ENCODE data around the gene ASB16. TPM values are rescaled to one million over a fixed set of nuclear protein-coding genes. Genes with fewer than 3 reads are reported as not detected.

The ASB16 gene
- total and polyA plus RNA-seq, 3 experiments from 2014 or later = 0.10 to 0.11 TPM; not detected in 1

GRCh38 chr17:44219616-44220212 lies 49.2 kb downstream of the ASB16 start, which contains the start of gene UBTF:
Gene UBTF, minus strand, starts transcription at chr17:44219675. Its CDS starts 1,446 bp downstream, at chr17:44218229.
- Mint-ChIP-seq H3K36me3 (peaks cover 10 to 37% (median 13%) of the 10 kb centered on the region in 3 donors), H3K4me1 (peaks cover 40 to 49% (median 41%) of the 10 kb centered on the region in 3 donors), H3K27me3 (no peaks in the 10 kb centered on the region), H3K27ac (peak within 1 kb of the TSS; percentile 87 to 99 (median 91)), H3K4me3 (peak within 1 kb of the TSS; percentile 89 to 100 (median 93)), H3K9me3 (no peaks in the 10 kb centered on the region)
- no peaks in the 10 kb centered on the region for H3K27me3 ChIP-seq (ENCODE audit: insufficient read depth, low read length, poor library complexity, severe bottlenecking)
- H3K4me3 ChIP-seq (ENCODE audit: low read length) = peak within 1 kb of the TSS; percentile 78
- peaks cover 43% of the 10 kb centered on the region for H3K4me1 ChIP-seq (ENCODE audit: insufficient read depth, low read length)
- peak within 1 kb of the TSS; percentile 85 for H3K27ac ChIP-seq (ENCODE audit: low read depth, low read length)
- CTCF ChIA-PET = interaction anchor here (0.8 to 5.7 kb wide), 12 partner anchors 10 to 126 kb away, joined by 3 to 50 read pairs (median 6); partner anchors contain the start of genes GRN, HDAC5 and SLC25A39
- peaks cover 14% of the 10 kb centered on the region for H3K36me3 ChIP-seq (ENCODE audit: insufficient read depth, low read length)
- peak; percentile 62 to 85 (median 80) for DNase-seq
- H3K9me3 ChIP-seq (ENCODE audit: low read length) = no peaks in the 10 kb centered on the region
- POLR2A ChIA-PET = interaction anchor here (0.6 to 6.2 kb wide), 16 partner anchors 9 to 131 kb away, joined by 3 to 58 read pairs (median 4); partner anchors contain the start of genes ATXN7L3, HDAC5, SLC25A39 and TMUB2

- ChIA-PET CTCF (interaction anchor here (0.8 to 5.7 kb wide), 17 partner anchors 10 to 125 kb away, joined by 3 to 50 read pairs (median 5); partner anchors contain the start of genes GRN, HDAC5 and SLC25A39), POLR2A (interaction anchor here (0.6 to 6.2 kb wide), 18 partner anchors 8 to 130 kb away, joined by 3 to 58 read pairs (median 6); partner anchors contain the start of genes ATXN7L3, GRN, HDAC5 and RUNDC3A)
- Histone ChIP-seq H3K4me3 (ENCODE audit: low read length) (peak overlapping the region; percentile 89), H3K36me3 (ENCODE audit: insufficient read depth, low read length) (peaks cover 7% of the 10 kb centered on the region), H3K27me3 (ENCODE audit: insufficient read depth, low read length, poor library complexity, severe bottlenecking) (no peaks in the 10 kb centered on the region), H3K9me3 (ENCODE audit: low read length) (no peaks in the 10 kb centered on the region), H3K27ac (ENCODE audit: low read depth, low read length) (peak overlapping the region; percentile 85), H3K4me1 (ENCODE audit: insufficient read depth, low read length) (peaks cover 36% of the 10 kb centered on the region)
- Mint-ChIP-seq H3K27ac (peak overlapping the region; percentile 87 to 99 (median 91)), H3K36me3 (peaks cover 6 to 30% (median 8%) of the 10 kb centered on the region in 3 donors), H3K4me3 (peak overlapping the region; percentile 89 to 100 (median 96)), H3K9me3 (no peaks in the 10 kb centered on the region), H3K27me3 (no peaks in the 10 kb centered on the region), H3K4me1 (peaks cover 32 to 41% (median 34%) of the 10 kb centered on the region in 3 donors)
- DNase-seq = peak; percentile 45 to 79 (median 63)
These were observed 49.9 kb downstream of the ASB16 start for GRCh38 chr17:44220213-44221083.

DNA sequence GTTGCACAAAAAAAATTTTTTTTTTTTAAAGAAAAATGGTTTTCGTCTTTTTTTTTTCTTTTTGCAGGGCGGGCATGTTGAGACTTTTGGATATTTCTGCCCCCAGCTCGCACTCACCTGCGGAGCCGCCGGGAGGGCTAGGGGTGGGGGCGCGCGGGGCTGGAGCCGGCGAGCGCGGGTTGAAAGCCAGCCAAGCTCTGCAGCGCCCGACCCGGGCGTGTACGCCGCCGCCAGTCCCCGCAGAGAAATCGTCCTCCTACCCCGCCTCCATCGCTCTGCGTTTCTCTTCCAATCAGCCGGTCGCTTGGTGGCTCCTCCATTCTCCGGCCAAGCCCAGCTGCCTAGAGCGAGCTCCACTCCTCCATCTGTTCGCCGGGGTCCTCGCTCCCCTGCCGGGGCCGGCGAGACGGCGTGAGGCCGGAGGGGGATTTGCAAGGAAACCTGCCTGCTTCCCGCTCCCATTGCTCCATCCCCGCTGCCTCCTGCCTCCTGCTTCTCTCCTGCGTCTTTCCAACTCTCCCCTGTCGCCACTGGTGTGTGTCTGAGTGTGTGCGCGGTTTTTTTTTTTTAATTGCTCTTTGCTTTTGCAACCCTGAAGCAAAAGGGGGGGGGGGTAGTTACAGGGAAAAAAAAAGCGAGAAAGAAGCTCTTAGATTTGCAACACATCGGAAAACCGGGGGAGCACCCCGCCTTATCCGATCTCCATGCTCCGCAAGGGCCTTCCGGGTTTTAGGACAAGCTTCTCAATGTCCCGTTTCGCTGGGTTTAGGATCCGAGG lies 50.8 kb downstream of the ASB16 start:
- H3K27me3 Mint-ChIP-seq = no peaks in the 10 kb centered on the region
- peak overlapping the region; percentile 89 for H3K4me3 ChIP-seq (ENCODE audit: low read length)
- peak overlapping the region; percentile 59 for H3K27ac ChIP-seq (ENCODE audit: low read depth, low read length)
- H3K4me3 Mint-ChIP-seq = peak overlapping the region; percentile 89 to 100 (median 96)
- ChIA-PET CTCF (interaction anchor here (0.6 to 5.7 kb wide), 17 partner anchors 11 to 156 kb away, joined by 3 to 50 read pairs (median 3); partner anchors contain the start of genes GRN and TMUB2), POLR2A (interaction anchor here (0.6 to 6.2 kb wide), 15 partner anchors 11 to 132 kb away, joined by 3 to 58 read pairs (median 6); partner anchors contain the start of genes ATXN7L3, GRN, HDAC5 and RUNDC3A)
- H3K9me3 ChIP-seq (ENCODE audit: low read length) = no peaks in the 10 kb centered on the region
- peaks cover 28% of the 10 kb centered on the region for H3K4me1 ChIP-seq (ENCODE audit: insufficient read depth, low read length)
- no peaks in the 10 kb centered on the region for H3K27me3 ChIP-seq (ENCODE audit: insufficient read depth, low read length, poor library complexity, severe bottlenecking)
- peaks cover 2 to 21% (median 4%) of the 10 kb centered on the region in 3 donors for H3K36me3 Mint-ChIP-seq
- peak; percentile 48 to 74 (median 68) for DNase-seq
- peak overlapping the region; percentile 80 to 99 (median 96) for H3K27ac Mint-ChIP-seq
- peaks cover 24 to 33% (median 26%) of the 10 kb centered on the region in 3 donors for H3K4me1 Mint-ChIP-seq
- H3K9me3 Mint-ChIP-seq = no peaks in the 10 kb centered on the region
- H3K36me3 ChIP-seq (ENCODE audit: insufficient read depth, low read length) = no peaks in the 10 kb centered on the region

DNA sequence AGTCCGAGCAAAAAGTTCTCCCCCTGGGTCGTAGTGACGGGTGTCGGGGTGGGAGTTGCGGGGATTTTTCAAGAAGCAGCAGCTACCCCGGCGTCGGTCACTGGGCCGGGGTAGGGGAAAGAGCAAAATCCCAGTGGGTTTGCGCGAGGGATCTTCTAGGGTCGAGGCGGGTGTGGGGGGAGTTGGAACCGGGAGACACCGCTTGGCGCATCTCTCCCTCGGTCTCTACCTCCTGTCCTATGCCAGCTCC lies 51.3 kb downstream of the ASB16 start:
- peak overlapping the region; percentile 59 for H3K27ac ChIP-seq (ENCODE audit: low read depth, low read length)
- Mint-ChIP-seq H3K4me3 (peak overlapping the region; percentile 89 to 100 (median 96)), H3K4me1 (peaks cover 19 to 28% (median 21%) of the 10 kb centered on the region in 3 donors), H3K27me3 (no peaks in the 10 kb centered on the region), H3K27ac (peak overlapping the region; percentile 80 to 99 (median 96)), H3K9me3 (no peaks in the 10 kb centered on the region), H3K36me3 (peaks cover 0 to 16% (median under 1%) of the 10 kb centered on the region in 3 donors)
- H3K36me3 ChIP-seq (ENCODE audit: insufficient read depth, low read length) = no peaks in the 10 kb centered on the region
- peak overlapping the region; percentile 89 for H3K4me3 ChIP-seq (ENCODE audit: low read length)
- no peak for DNase-seq
- peaks cover 23% of the 10 kb centered on the region for H3K4me1 ChIP-seq (ENCODE audit: insufficient read depth, low read length)
- POLR2A ChIA-PET = interaction anchor here (0.7 to 6.2 kb wide), 13 partner anchors 11 to 132 kb away, joined by 3 to 58 read pairs (median 6); partner anchors contain the start of genes ATXN7L3, GRN, RUNDC3A and SLC25A39
- CTCF ChIA-PET = interaction anchor here (0.6 to 5.7 kb wide), 14 partner anchors 12 to 155 kb away, joined by 3 to 50 read pairs (median 3); partner anchors contain the start of genes GRN and TMUB2
- H3K9me3 ChIP-seq (ENCODE audit: low read length) = no peaks in the 10 kb centered on the region
- H3K27me3 ChIP-seq (ENCODE audit: insufficient read depth, low read length, poor library complexity, severe bottlenecking) = no peaks in the 10 kb centered on the region

DNA sequence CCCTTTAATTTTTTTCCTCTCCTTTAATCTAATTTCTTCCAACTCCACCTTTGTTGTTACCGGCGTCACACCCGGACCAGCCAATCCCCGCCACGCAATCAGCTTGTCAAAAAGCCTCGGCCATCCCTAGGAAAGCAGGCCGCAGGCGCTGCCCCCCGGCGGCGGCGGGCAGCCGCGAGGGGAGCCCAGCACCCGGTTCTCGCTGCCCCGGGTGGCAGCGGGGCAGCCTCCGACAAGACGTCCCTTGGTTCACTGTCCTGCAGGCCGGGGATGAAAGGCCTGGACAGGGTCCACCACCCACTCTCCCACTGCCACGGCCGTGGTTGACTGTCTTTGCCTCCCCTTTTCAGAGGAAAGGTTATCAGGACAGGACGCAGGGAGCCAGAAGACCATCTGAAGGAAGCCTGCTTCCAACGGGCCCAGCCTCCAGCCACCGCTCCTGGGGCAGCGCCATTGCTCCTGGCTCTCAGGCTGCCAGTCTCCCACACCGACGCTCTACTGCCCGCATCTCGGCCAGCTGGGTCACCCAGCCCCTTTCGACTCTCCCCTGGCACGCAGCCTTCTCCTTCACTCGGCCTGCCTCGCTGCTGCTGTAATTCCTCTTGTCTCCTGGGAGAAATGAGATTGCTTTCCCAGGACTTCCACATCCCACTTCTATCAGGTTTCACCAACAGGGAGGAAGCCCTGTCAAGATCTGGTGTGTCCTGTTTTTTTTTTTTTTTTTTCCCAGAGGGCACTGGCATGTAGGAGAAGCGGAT lies 51.8 kb downstream of the ASB16 start:
- peak in 3 of 5 donors; percentile 37 to 47 (median 47) for DNase-seq
- H3K27me3 Mint-ChIP-seq = no peaks in the 10 kb centered on the region
- no peaks in the 10 kb centered on the region for H3K9me3 Mint-ChIP-seq
- CTCF ChIA-PET = interaction anchor here (0.7 to 5.7 kb wide), 12 partner anchors 12 to 128 kb away, joined by 3 to 50 read pairs (median 4); partner anchors contain the start of genes GRN and TMUB2
- Histone ChIP-seq H3K27me3 (ENCODE audit: insufficient read depth, low read length, poor library complexity, severe bottlenecking) (no peaks in the 10 kb centered on the region), H3K9me3 (ENCODE audit: low read length) (no peaks in the 10 kb centered on the region), H3K36me3 (ENCODE audit: insufficient read depth, low read length) (no peaks in the 10 kb centered on the region), H3K27ac (ENCODE audit: low read depth, low read length) (peak overlapping the region; percentile 59), H3K4me3 (ENCODE audit: low read length) (peak overlapping the region; percentile 89), H3K4me1 (ENCODE audit: insufficient read depth, low read length) (peaks cover 17% of the 10 kb centered on the region)
- peak overlapping the region; percentile 89 to 100 (median 96) for H3K4me3 Mint-ChIP-seq
- peaks cover 0 to 13% (median 0%) of the 10 kb centered on the region in 3 donors for H3K36me3 Mint-ChIP-seq
- peaks cover 14 to 23% (median 17%) of the 10 kb centered on the region in 3 donors for H3K4me1 Mint-ChIP-seq
- peak overlapping the region; percentile 81 to 99 (median 96) for H3K27ac Mint-ChIP-seq
- POLR2A ChIA-PET = interaction anchor here (0.7 to 6.2 kb wide), 11 partner anchors 12 to 131 kb away, joined by 4 to 58 read pairs (median 12); partner anchors contain the start of genes ATXN7L3, RUNDC3A, SLC25A39 and TMUB2

DNA sequence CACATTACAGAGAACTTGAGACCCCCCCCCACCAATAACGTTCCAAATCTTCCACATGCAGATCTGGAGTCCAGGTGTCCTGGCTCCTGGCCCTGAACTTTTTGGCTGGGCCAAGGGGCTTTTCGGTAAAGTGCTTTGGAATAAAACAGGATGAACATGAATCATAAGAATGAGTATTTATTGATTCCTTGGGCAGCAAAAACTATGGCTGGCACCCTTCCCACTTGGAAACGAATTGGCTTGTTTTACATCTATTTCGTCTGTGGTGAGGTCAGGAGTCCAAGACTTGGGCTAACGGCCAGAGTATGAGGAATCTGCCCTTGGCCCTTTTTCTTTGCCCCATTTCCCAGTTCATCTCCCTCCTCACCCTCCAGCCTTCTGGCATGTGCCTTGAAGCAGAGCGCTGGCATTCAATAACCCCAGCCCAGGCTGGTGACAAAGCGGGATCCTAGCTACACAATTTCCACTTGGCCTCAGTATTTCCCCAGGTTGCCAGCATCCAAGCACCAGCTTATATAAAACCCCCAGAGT lies 53.1 kb downstream of the ASB16 start:
- H3K27ac ChIP-seq (ENCODE audit: low read depth, low read length) = no peak overlapping the region
- Mint-ChIP-seq H3K36me3 (peaks cover 0 to 10% (median 0%) of the 10 kb centered on the region in 3 donors), H3K4me3 (peak overlapping the region in 2 of 7 donors; percentile 45 to 82), H3K9me3 (no peaks in the 10 kb centered on the region), H3K27ac (peak overlapping the region in 4 of 8 donors; percentile 12 to 99 (median 71)), H3K4me1 (peaks cover 8 to 14% (median 12%) of the 10 kb centered on the region in 3 donors), H3K27me3 (no peaks in the 10 kb centered on the region)
- H3K9me3 ChIP-seq (ENCODE audit: low read length) = no peaks in the 10 kb centered on the region
- H3K4me3 ChIP-seq (ENCODE audit: low read length) = no peak overlapping the region
- POLR2A ChIA-PET = interaction anchor here (0.7 to 1.1 kb wide), 2 partner anchors 8 to 22 kb away, joined by 3 to 4 read pairs; no protein-coding TSS in a partner anchor
- no peaks in the 10 kb centered on the region for H3K27me3 ChIP-seq (ENCODE audit: insufficient read depth, low read length, poor library complexity, severe bottlenecking)
- peaks cover 8% of the 10 kb centered on the region for H3K4me1 ChIP-seq (ENCODE audit: insufficient read depth, low read length)
- no peak for DNase-seq
- CTCF ChIA-PET = interaction anchor here (2.5 kb wide), 1 partner anchor 14 kb away, joined by 10 read pairs; no protein-coding TSS in a partner anchor
- H3K36me3 ChIP-seq (ENCODE audit: insufficient read depth, low read length) = no peaks in the 10 kb centered on the region
